A673 (cell line): ENCODE measurements around the gene ZNF771. TPM values are rescaled to one million over a fixed set of nuclear protein-coding genes. Genes with fewer than 3 reads are reported as not detected.

Experiments
- BruUV-seq: library from RNA; stranded (reverse); fragments of 400-500 nt; replicated peaks from 2 replicates; lab custom pipeline; 2021; lab: Mats Ljungman, UMichigan
- CTCF ChIA-PET: fragments of 300-600 bp; sonication (Branson Sonifier 250); formaldehyde crosslinking; loops from one replicate; lab custom pipeline; 2022; ENCODE audit warnings: antibody characterized with exemption; lab: Charles Lee
- POLR2A ChIA-PET: fragments of 300-600 bp; sonication (Branson Sonifier 250); formaldehyde crosslinking; loops from one replicate; lab custom pipeline; 2022; ENCODE audit warnings: antibody characterized with exemption; ENCODE audit not compliant: low non-redundant PET; lab: Charles Lee
- DNase-seq: peaks from one replicate; pipeline ENCODE4 v3.0.0-alpha.2; 2015; ENCODE audit warnings: low spot score
- H3K27ac ChIP-seq: fragments of 200-600 bp; sonication (generic); 2 replicates; pipeline ENCODE4 v1.5.1; 2016; ENCODE audit warnings: mixed run types, low read depth, mild to moderate bottlenecking, mixed read lengths, antibody characterized with exemption, low read length; ENCODE audit not compliant: poor library complexity, severe bottlenecking
- H3K27me3 ChIP-seq: fragments of 200-600 bp; sonication (generic); replicated peaks from 2 replicates; pipeline ENCODE4 v1.6.1; 2017; ENCODE audit warnings: mixed run types, low read depth, mild to moderate bottlenecking, mixed read lengths, antibody characterized with exemption, low read length; ENCODE audit not compliant: insufficient read depth, poor library complexity
- H3K36me3 ChIP-seq: fragments of 200-600 bp; sonication (generic); 2 replicates; pipeline ENCODE4 v1.6.1; 2016; ENCODE audit warnings: mixed run types, mild to moderate bottlenecking, mixed read lengths, antibody characterized with exemption, low read length; ENCODE audit not compliant: insufficient read depth, poor library complexity, severe bottlenecking
- H3K4me1 ChIP-seq: fragments of 200-600 bp; sonication (generic); 2 replicates; pipeline ENCODE4 v1.6.1; 2017; ENCODE audit warnings: mixed run types, mild to moderate bottlenecking, mixed read lengths, antibody characterized with exemption, low read length; ENCODE audit not compliant: insufficient read depth, poor library complexity, severe bottlenecking
- H3K4me3 ChIP-seq: fragments of 200-600 bp; sonication (generic); 2 replicates; pipeline ENCODE4 v1.5.1; 2016; ENCODE audit warnings: low read depth, mixed run types, mild to moderate bottlenecking, mixed read lengths, low read length; ENCODE audit not compliant: poor library complexity, severe bottlenecking
- H3K9me3 ChIP-seq: fragments of 200-600 bp; sonication (generic); 2 replicates; pipeline ENCODE4 v1.6.1; 2016; ENCODE audit warnings: mixed run types, low read depth, mild to moderate bottlenecking, mixed read lengths, antibody characterized with exemption, low read length; ENCODE audit not compliant: poor library complexity, severe bottlenecking
- CTCF ChIP-seq: fragments of 300-800, 200-600 bp; sonication (generic); conservative IDR thresholded peaks from 2 replicates; pipeline ENCODE4 v1.5.1; 2017; ENCODE audit warnings: low read depth, mild to moderate bottlenecking, antibody characterized with exemption, low read length, moderate library complexity, mixed read lengths
- EZH2 ChIP-seq: fragments of 200-600 bp; sonication (generic); IDR thresholded peaks from 2 replicates; pipeline ENCODE4 v1.6.1; 2017; ENCODE audit warnings: borderline replicate concordance, low read depth, mild to moderate bottlenecking, mixed read lengths, antibody characterized with exemption, low read length; ENCODE audit not compliant: poor library complexity, severe bottlenecking
- intact Hi-C: fragments of 100-400 bp; cut with micrococcal nuclease; formaldehyde crosslinking; loops from one replicate; pipeline ENCODE4 v1.10.0; 2022; ENCODE audit not compliant: unreplicated experiment
- total RNA-seq: library from RNA; stranded (reverse); gene quantifications from 2 replicates; pipeline ENCODE4 v1.2.3, GENCODE V29; 2021

ZNF771 gene
- total RNA-seq, 1 experiment from 2014 or later = 22.2 TPM

GRCh38 chr16:30429418-30429677 lies 21.9 kb downstream of the ZNF771 start:
- H3K27ac ChIP-seq = peak overlapping the region; percentile 47
- H3K4me1 ChIP-seq = peaks cover 10% of the 10 kb centered on the region
- TSS peak; percentile 57 for BruUV-seq
- no peaks in the 10 kb centered on the region for H3K9me3 ChIP-seq
- no peak for DNase-seq
- TF ChIP-seq EZH2 (no peak), CTCF (no peak)
- peak overlapping the region; percentile 61 for H3K4me3 ChIP-seq
- intact Hi-C loops = no loop called here
- no peaks in the 10 kb centered on the region for H3K27me3 ChIP-seq
- ChIA-PET CTCF (interaction anchor here (0.6 to 1.3 kb wide), 20 partner anchors 10 to 209 kb away, joined by 3 to 18 read pairs (median 4); partner anchors contain the start of genes SEPHS2, TBC1D10B, ZNF689 and ZNF771), POLR2A (interaction anchor here (0.6 to 0.8 kb wide), 2 partner anchors 11 kb away, joined by 3 read pairs; no protein-coding TSS in a partner anchor)
- H3K36me3 ChIP-seq = peaks cover 8% of the 10 kb centered on the region

- no peak for TF ChIP-seq EZH2
- TF ChIP-seq CTCF = peak; percentile 91
- Histone ChIP-seq H3K4me3 (peak within 1 kb of the TSS; percentile 61), H3K27me3 (no peaks in the 10 kb centered on the region), H3K27ac (peak within 1 kb of the TSS; percentile 47), H3K36me3 (peaks cover 6% of the 10 kb centered on the region), H3K9me3 (no peaks in the 10 kb centered on the region), H3K4me1 (peaks cover 10% of the 10 kb centered on the region)
- intact Hi-C loops = loop anchor here (1.0 kb wide), 2 partner anchors 168 to 185 kb away; no protein-coding TSS in a partner anchor
- POLR2A ChIA-PET = interaction anchor here (0.6 to 0.8 kb wide), 2 partner anchors 10 to 11 kb away, joined by 3 read pairs; no protein-coding TSS in a partner anchor
- DNase-seq = peak; percentile 100
- no TSS peak for BruUV-seq
- CTCF ChIA-PET = interaction anchor here (0.6 to 1.3 kb wide), 20 partner anchors 11 to 208 kb away, joined by 3 to 18 read pairs (median 4); partner anchors contain the start of genes SEPHS2, TBC1D10B, ZNF689 and ZNF771
Observed at GRCh38 chr16:30429678-30430427, 22.4 kb downstream of the ZNF771 start, which contains the start of gene DCTPP1. Gene DCTPP1 (minus strand): TSS chr16:30430030. CDS start chr16:30429980, 50 bp downstream.

- TF ChIP-seq EZH2 (no peak), CTCF (peak; percentile 4)
- Histone ChIP-seq H3K9me3 (no peaks in the 10 kb centered on the region), H3K27me3 (no peaks in the 10 kb centered on the region), H3K27ac (peak overlapping the region; percentile 30), H3K4me1 (peaks cover 10% of the 10 kb centered on the region), H3K36me3 (peaks cover 6% of the 10 kb centered on the region), H3K4me3 (peak overlapping the region; percentile 61)
- ChIA-PET CTCF (interaction anchor here (0.8 to 1.3 kb wide), 9 partner anchors 13 to 198 kb away, joined by 3 to 18 read pairs (median 7); partner anchors contain the start of genes SEPHS2, ZNF689 and ZNF771), POLR2A (no interaction called here)
- no TSS peak for BruUV-seq
- intact Hi-C loops = loop anchor here (1.0 kb wide), 2 partner anchors 168 to 185 kb away; no protein-coding TSS in a partner anchor
- no peak for DNase-seq
Observed at GRCh38 chr16:30430428-30430970, 23.1 kb downstream of the ZNF771 start.
